NCI-H2107 (cell line): Measurements from ENCODE around the gene GEMIN7.

ENCODE experiments used
- DNase-seq: peaks from one replicate; lab custom pipeline; 2025; lab: John Stamatoyannopoulos, UW

Gene GEMIN7

GRCh38 chr19:45128806-45129205, 49.7 kb downstream of the GEMIN7 start:
- DNase-seq = no peak

GRCh38 chr19:45130236-45130635, 51.2 kb downstream of the GEMIN7 start:
- no peak for DNase-seq

- peak; percentile 93 for DNase-seq
Measured at GRCh38 chr19:45130888-45131615, 52.0 kb downstream of the GEMIN7 start.

GRCh38 chr19:45133661-45134060, 54.6 kb downstream of the GEMIN7 start:
- no peak for DNase-seq

GRCh38 chr19:45135176-45135885, 56.3 kb downstream of the GEMIN7 start:
- DNase-seq = no peak

- no peak for DNase-seq
Measured at GRCh38 chr19:45136507-45137178, 57.6 kb downstream of the GEMIN7 start.

- DNase-seq = no peak
Measured at GRCh38 chr19:45137179-45137761, 58.2 kb downstream of the GEMIN7 start.

- no peak for DNase-seq
Measured at GRCh38 chr19:45138303-45138751, 59.3 kb downstream of the GEMIN7 start.

- DNase-seq = no peak
Measured at GRCh38 chr19:45139286-45140143, 60.5 kb downstream of the GEMIN7 start.

GRCh38 chr19:45140144-45140503, 61.1 kb downstream of the GEMIN7 start:
- no peak for DNase-seq

GRCh38 chr19:45140533-45140932, 61.5 kb downstream of the GEMIN7 start:
- no peak for DNase-seq
